Activated CD4-positive, alpha-beta memory T cell treated with anti-CD3 and anti-CD28 coated beads for 36 hours (primary cell): Measurements from ENCODE around the gene ASB2. TPM values are rescaled to one million over a fixed set of nuclear protein-coding genes. Genes with fewer than 3 reads are reported as not detected.

Source experiments
- CTCF ChIA-PET: fragments of 350-600 bp; sonication (Branson Sonifier 250); formaldehyde crosslinking; loops from one replicate; lab custom pipeline; 2021; ENCODE audit warnings: antibody characterized with exemption, inconsistent platforms; lab: Charles Lee
- POLR2A ChIA-PET: fragments of 350-600 bp; sonication (Branson Sonifier 250); formaldehyde crosslinking; loops from one replicate; lab custom pipeline; 2021; ENCODE audit warnings: antibody characterized with exemption; lab: Charles Lee
- DNase-seq: peaks from one replicate; pipeline ENCODE4 v3.0.0-alpha.2; 2020
- H3K27ac Mint-ChIP-seq: one replicate; pipeline ENCODE4 v1.8.0; 2021; ENCODE audit warnings: mixed read lengths
- H3K27me3 Mint-ChIP-seq: one replicate; pipeline ENCODE4 v1.8.0; 2021; ENCODE audit warnings: mixed read lengths
- H3K36me3 Mint-ChIP-seq: one replicate; pipeline ENCODE4 v1.8.0; 2021; ENCODE audit warnings: mixed read lengths
- H3K4me1 Mint-ChIP-seq: one replicate; pipeline ENCODE4 v1.8.0; 2021; ENCODE audit warnings: low read depth, mixed read lengths
- H3K4me3 Mint-ChIP-seq: one replicate; pipeline ENCODE4 v1.8.0; 2021; ENCODE audit warnings: mild to moderate bottlenecking, mixed read lengths
- H3K9me3 Mint-ChIP-seq: one replicate; pipeline ENCODE4 v1.8.0; 2021; ENCODE audit warnings: mixed read lengths
- intact Hi-C: fragments of 100-400 bp; cut with micrococcal nuclease; formaldehyde crosslinking; loops from one replicate; pipeline ENCODE4 v1.15.1; 2023
- total RNA-seq, 2 experiments: library from RNA; stranded (reverse); gene quantifications; one replicate each; pipeline ENCODE4 v1.2.3, GENCODE V29; 2021

The ASB2 gene
- 10 to 100 TPM; 40.6 to 44.6 TPM for total RNA-seq

- Mint-ChIP-seq H3K27me3 (no peaks in the 10 kb centered on the region), H3K36me3 (peaks cover 34% of the 10 kb centered on the region), H3K4me1 (peaks cover 93% of the 10 kb centered on the region), H3K4me3 (peak within 1 kb of the TSS; percentile 75), H3K9me3 (peaks cover 7% of the 10 kb centered on the region), H3K27ac (peak within 1 kb of the TSS; percentile 98)
- intact Hi-C loops = loop anchor here (1.0 to 5.0 kb wide), 3 partner anchors 13 to 416 kb away; no protein-coding TSS in a partner anchor
- CTCF ChIA-PET = interaction anchor here (1.1 to 19.1 kb wide), 5 partner anchors 15 to 160 kb away, joined by 4 to 425 read pairs (median 16); no protein-coding TSS in a partner anchor
- peak; percentile 71 for DNase-seq
- POLR2A ChIA-PET = interaction anchor here (1.2 to 10.3 kb wide), 5 partner anchors 10 to 37 kb away, joined by 3 to 447 read pairs (median 6); partner anchors contain the start of gene CCDC197
Observed at GRCh38 chr14:93976477-93977057, at the start of gene ASB2. ASB2 (minus strand) TSS chr14:93976570; CDS start chr14:93964539, 12,031 bp downstream.

GRCh38 chr14:94025720-94026119 lies 49.4 kb upstream of the ASB2 start:
- Mint-ChIP-seq H3K9me3 (no peaks in the 10 kb centered on the region), H3K27me3 (no peaks in the 10 kb centered on the region), H3K4me3 (peak overlapping the region; percentile 64), H3K4me1 (peaks cover 49% of the 10 kb centered on the region), H3K27ac (no peak overlapping the region), H3K36me3 (no peaks in the 10 kb centered on the region)
- ChIA-PET POLR2A (interaction anchor here (1.1 to 1.4 kb wide), 2 partner anchors 10 to 66 kb away, joined by 3 to 6 read pairs; no protein-coding TSS in a partner anchor), CTCF (interaction anchor here (0.7 to 3.9 kb wide), 7 partner anchors 10 to 111 kb away, joined by 3 to 43 read pairs (median 6); no protein-coding TSS in a partner anchor)
- no peak for DNase-seq
- intact Hi-C loops = loop anchor here (1.0 to 2.0 kb wide), 4 partner anchors 13 to 151 kb away; partner anchors contain the start of genes DDX24 and IFI27L1

- intact Hi-C loops = no loop called here
- POLR2A ChIA-PET = no interaction called here
- H3K4me1 Mint-ChIP-seq = peaks cover 51% of the 10 kb centered on the region
- CTCF ChIA-PET = interaction anchor here (1.0 to 8.7 kb wide), 4 partner anchors 12 to 108 kb away, joined by 3 to 71 read pairs (median 6); no protein-coding TSS in a partner anchor
- H3K27me3 Mint-ChIP-seq = no peaks in the 10 kb centered on the region
- no peaks in the 10 kb centered on the region for H3K36me3 Mint-ChIP-seq
- H3K27ac Mint-ChIP-seq = no peak overlapping the region
- H3K9me3 Mint-ChIP-seq = no peaks in the 10 kb centered on the region
- no peak overlapping the region for H3K4me3 Mint-ChIP-seq
- no peak for DNase-seq
Observed at GRCh38 chr14:94024549-94024948, 48.2 kb upstream of the ASB2 start.

- no peaks in the 10 kb centered on the region for H3K27me3 Mint-ChIP-seq
- no peak overlapping the region for H3K4me3 Mint-ChIP-seq
- H3K36me3 Mint-ChIP-seq = no peaks in the 10 kb centered on the region
- H3K9me3 Mint-ChIP-seq = no peaks in the 10 kb centered on the region
- ChIA-PET POLR2A (interaction anchor here (1.2 to 2.0 kb wide), 2 partner anchors 45 to 64 kb away, joined by 4 to 11 read pairs; no protein-coding TSS in a partner anchor), CTCF (interaction anchor here (0.6 to 8.7 kb wide), 6 partner anchors 11 to 114 kb away, joined by 3 to 71 read pairs (median 10); no protein-coding TSS in a partner anchor)
- no peak overlapping the region for H3K27ac Mint-ChIP-seq
- H3K4me1 Mint-ChIP-seq = peaks cover 38% of the 10 kb centered on the region
- intact Hi-C loops = no loop called here
- no peak for DNase-seq
Observed at GRCh38 chr14:94022532-94023411, 46.4 kb upstream of the ASB2 start.

- no peaks in the 10 kb centered on the region for H3K27me3 Mint-ChIP-seq
- no peaks in the 10 kb centered on the region for H3K36me3 Mint-ChIP-seq
- ChIA-PET POLR2A (interaction anchor here (1.2 to 2.0 kb wide), 5 partner anchors 43 to 82 kb away, joined by 3 to 11 read pairs (median 4); no protein-coding TSS in a partner anchor), CTCF (interaction anchor here (0.8 to 8.7 kb wide), 14 partner anchors 10 to 115 kb away, joined by 3 to 71 read pairs (median 6); partner anchors contain the start of genes DDX24 and IFI27L1)
- peaks cover 33% of the 10 kb centered on the region for H3K4me1 Mint-ChIP-seq
- no peaks in the 10 kb centered on the region for H3K9me3 Mint-ChIP-seq
- DNase-seq = peak; percentile 62
- intact Hi-C loops = no loop called here
- peak overlapping the region; percentile 70 for H3K27ac Mint-ChIP-seq
- H3K4me3 Mint-ChIP-seq = no peak overlapping the region
Observed at GRCh38 chr14:94021416-94022157, 45.2 kb upstream of the ASB2 start.

- POLR2A ChIA-PET = interaction anchor here (1.2 to 2.0 kb wide), 5 partner anchors 43 to 81 kb away, joined by 3 to 11 read pairs (median 4); no protein-coding TSS in a partner anchor
- intact Hi-C loops = no loop called here
- CTCF ChIA-PET = interaction anchor here (0.8 to 8.7 kb wide), 14 partner anchors 10 to 116 kb away, joined by 3 to 71 read pairs (median 6); partner anchors contain the start of genes DDX24 and IFI27L1
Observed at GRCh38 chr14:94021001-94021400, 44.6 kb upstream of the ASB2 start.

GRCh38 chr14:94020267-94020666 lies 43.9 kb upstream of the ASB2 start:
- Mint-ChIP-seq H3K27me3 (no peaks in the 10 kb centered on the region), H3K36me3 (no peaks in the 10 kb centered on the region), H3K4me3 (no peak overlapping the region), H3K4me1 (peaks cover 27% of the 10 kb centered on the region), H3K9me3 (no peaks in the 10 kb centered on the region), H3K27ac (no peak overlapping the region)
- ChIA-PET POLR2A (interaction anchor here (1.5 kb wide), 1 partner anchor 49 kb away, joined by 3 read pairs; no protein-coding TSS in a partner anchor), CTCF (interaction anchor here (1.0 to 8.7 kb wide), 8 partner anchors 9 to 116 kb away, joined by 3 to 71 read pairs (median 10); no protein-coding TSS in a partner anchor)
- no peak for DNase-seq
- intact Hi-C loops = no loop called here

More at GRCh38 chr14:94021001-94021400, 44.6 kb upstream of the ASB2 start:
- DNase-seq = peak; percentile 36
- no peaks in the 10 kb centered on the region for H3K27me3 Mint-ChIP-seq
- peak overlapping the region; percentile 70 for H3K27ac Mint-ChIP-seq
- H3K4me3 Mint-ChIP-seq = no peak overlapping the region
- no peaks in the 10 kb centered on the region for H3K36me3 Mint-ChIP-seq
- H3K4me1 Mint-ChIP-seq = peaks cover 31% of the 10 kb centered on the region
- no peaks in the 10 kb centered on the region for H3K9me3 Mint-ChIP-seq

GRCh38 chr14:94019329-94019728 lies 43.0 kb upstream of the ASB2 start:
- H3K4me3 Mint-ChIP-seq = no peak overlapping the region
- ChIA-PET CTCF (interaction anchor here (0.6 to 8.7 kb wide), 5 partner anchors 18 to 184 kb away, joined by 3 to 71 read pairs (median 4); no protein-coding TSS in a partner anchor), POLR2A (no interaction called here)
- DNase-seq = no peak
- H3K27me3 Mint-ChIP-seq = no peaks in the 10 kb centered on the region
- H3K27ac Mint-ChIP-seq = no peak overlapping the region
- no peaks in the 10 kb centered on the region for H3K36me3 Mint-ChIP-seq
- intact Hi-C loops = no loop called here
- peaks cover 27% of the 10 kb centered on the region for H3K4me1 Mint-ChIP-seq
- no peaks in the 10 kb centered on the region for H3K9me3 Mint-ChIP-seq

GRCh38 chr14:94018308-94018707 lies 41.9 kb upstream of the ASB2 start:
- no peak overlapping the region for H3K4me3 Mint-ChIP-seq
- intact Hi-C loops = no loop called here
- H3K27ac Mint-ChIP-seq = no peak overlapping the region
- H3K4me1 Mint-ChIP-seq = peaks cover 27% of the 10 kb centered on the region
- ChIA-PET CTCF (interaction anchor here (0.7 to 8.7 kb wide), 3 partner anchors 8 to 79 kb away, joined by 3 to 71 read pairs (median 3); no protein-coding TSS in a partner anchor), POLR2A (no interaction called here)
- H3K9me3 Mint-ChIP-seq = no peaks in the 10 kb centered on the region
- no peaks in the 10 kb centered on the region for H3K36me3 Mint-ChIP-seq
- no peaks in the 10 kb centered on the region for H3K27me3 Mint-ChIP-seq
- no peak for DNase-seq

- Mint-ChIP-seq H3K9me3 (no peaks in the 10 kb centered on the region), H3K4me1 (peaks cover 20% of the 10 kb centered on the region), H3K4me3 (no peak overlapping the region), H3K27ac (no peak overlapping the region), H3K27me3 (no peaks in the 10 kb centered on the region), H3K36me3 (no peaks in the 10 kb centered on the region)
- ChIA-PET POLR2A (no interaction called here), CTCF (interaction anchor here (0.9 to 8.7 kb wide), 4 partner anchors 12 to 77 kb away, joined by 3 to 71 read pairs (median 6); no protein-coding TSS in a partner anchor)
- intact Hi-C loops = no loop called here
- DNase-seq = no peak
Observed at GRCh38 chr14:94016446-94016976, 40.1 kb upstream of the ASB2 start.
